ENCODE data around the gene MYCBP2.

Gene MYCBP2

DNA sequence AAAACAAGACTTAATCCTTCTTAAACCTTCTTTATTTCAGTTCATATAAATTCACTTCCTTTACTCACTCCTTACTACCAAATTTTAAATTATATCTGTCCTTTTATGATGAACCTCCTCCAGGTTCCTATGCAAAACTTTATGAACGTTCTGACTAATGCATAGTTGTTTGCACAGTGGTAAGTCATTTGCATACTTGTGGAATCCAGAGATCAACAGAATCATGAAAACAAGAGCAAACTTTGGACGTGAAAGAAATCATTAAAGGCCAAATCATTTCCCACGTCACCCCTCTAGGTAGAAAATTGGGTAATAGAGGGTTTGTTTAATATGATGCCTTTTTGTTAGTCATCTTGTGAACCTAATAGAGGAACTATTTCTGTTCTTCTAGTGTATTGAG is 32.3 kb upstream of the MYCBP2 start:
- Histone ChIP-seq H3K27ac (ENCODE audit: extremely low read depth, low read depth, low read length) (no peak overlapping the region), H3K36me3 (ENCODE audit: control insufficient read depth in 2 of 2, insufficient read depth in 1 of 2, low read length in 2 of 2) (no peaks in the 10 kb centered on the region), H3K4me1 (ENCODE audit: control insufficient read depth, insufficient read depth, low read length) (no peaks in the 10 kb centered on the region), H3K4me3 (ENCODE audit: low read depth, low read length) (no peak overlapping the region), H3K9me3 (ENCODE audit: control insufficient read depth, insufficient read depth, low read depth, low read length) (no peaks in the 10 kb centered on the region)
- TF ChIP-seq ZNF423 (tag by site-specific recombination; IDR thresholded peaks at IDR 0.05) (no peak), ZNF350 (tag by site-specific recombination; IDR thresholded peaks at IDR 0.05) (0 out of 2 replicates have a peak, but pooled peaks have one; percentile 37)
- POLR2A ChIA-PET = no interaction called here
- CTCF ChIA-PET = interaction anchor here (0.6 kb wide), 1 partner anchor 19 kb away, joined by 3 read pairs; no protein-coding TSS in a partner anchor

DNA sequence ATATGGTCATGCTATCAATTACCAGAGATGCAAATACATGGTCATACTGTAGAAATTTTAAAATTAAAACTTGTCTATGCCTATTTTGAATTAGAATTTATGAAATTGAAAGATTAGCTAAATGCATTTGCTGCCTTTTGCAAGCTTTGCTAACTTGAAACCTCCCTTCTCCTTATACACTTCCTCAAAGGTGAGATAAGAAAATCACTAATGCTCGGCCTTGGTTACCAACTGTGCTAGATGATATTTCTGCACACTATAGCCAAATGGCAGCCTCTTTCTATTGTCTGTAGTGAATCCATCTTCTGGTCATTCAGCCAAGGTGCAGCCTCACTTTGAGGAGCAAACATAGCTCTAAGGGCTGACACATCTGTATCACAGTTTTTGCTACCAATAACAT is 31.1 kb upstream of the MYCBP2 start:
- Histone ChIP-seq H3K9me3 (ENCODE audit: control insufficient read depth, insufficient read depth, low read depth, low read length) (no peaks in the 10 kb centered on the region), H3K27ac (ENCODE audit: extremely low read depth, low read depth, low read length) (no peak overlapping the region), H3K4me1 (ENCODE audit: control insufficient read depth, insufficient read depth, low read length) (no peaks in the 10 kb centered on the region), H3K4me3 (ENCODE audit: low read depth, low read length) (no peak overlapping the region), H3K36me3 (ENCODE audit: control insufficient read depth in 2 of 2, insufficient read depth in 1 of 2, low read length in 2 of 2) (no peaks in the 10 kb centered on the region)
- CTCF ChIA-PET = no interaction called here
- TF ChIP-seq ZBTB17 (tag by site-specific recombination; IDR thresholded peaks at IDR 0.05) (no peak), ZEB2 (tag by site-specific recombination; IDR thresholded peaks at IDR 0.05) (no peak), ZNF624 (tag by site-specific recombination; IDR thresholded peaks at IDR 0.05) (no peak), ZNF571 (tag by site-specific recombination; IDR thresholded peaks at IDR 0.05) (no peak), KLF1 (tag by site-specific recombination; IDR thresholded peaks at IDR 0.05) (no peak), PRDM1 (tag by site-specific recombination; IDR thresholded peaks at IDR 0.05) (no peak)
- TF ChIP-seq, protein P1, sequence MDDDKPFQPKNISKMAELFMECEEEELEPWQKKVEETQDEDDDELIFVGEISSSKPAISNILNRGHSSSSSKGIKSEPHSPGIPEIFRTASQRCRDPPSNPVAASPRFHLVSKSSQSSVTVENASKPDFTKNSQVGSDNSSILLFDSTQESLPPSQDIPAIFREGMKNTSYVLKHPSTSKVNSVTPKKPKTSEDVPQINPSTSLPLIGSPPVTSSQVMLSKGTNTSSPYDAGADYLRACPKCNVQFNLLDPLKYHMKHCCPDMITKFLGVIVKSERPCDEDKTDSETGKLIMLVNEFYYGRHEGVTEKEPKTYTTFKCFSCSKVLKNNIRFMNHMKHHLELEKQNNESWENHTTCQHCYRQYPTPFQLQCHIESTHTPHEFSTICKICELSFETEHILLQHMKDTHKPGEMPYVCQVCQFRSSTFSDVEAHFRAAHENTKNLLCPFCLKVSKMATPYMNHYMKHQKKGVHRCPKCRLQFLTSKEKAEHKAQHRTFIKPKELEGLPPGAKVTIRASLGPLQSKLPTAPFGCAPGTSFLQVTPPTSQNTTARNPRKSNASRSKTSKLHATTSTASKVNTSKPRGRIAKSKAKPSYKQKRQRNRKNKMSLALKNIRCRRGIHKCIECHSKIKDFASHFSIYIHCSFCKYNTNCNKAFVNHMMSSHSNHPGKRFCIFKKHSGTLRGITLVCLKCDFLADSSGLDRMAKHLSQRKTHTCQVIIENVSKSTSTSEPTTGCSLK (tag by site-specific recombination; IDR thresholded peaks at IDR 0.05) = no peak
- TF ChIP-seq, protein P2, sequence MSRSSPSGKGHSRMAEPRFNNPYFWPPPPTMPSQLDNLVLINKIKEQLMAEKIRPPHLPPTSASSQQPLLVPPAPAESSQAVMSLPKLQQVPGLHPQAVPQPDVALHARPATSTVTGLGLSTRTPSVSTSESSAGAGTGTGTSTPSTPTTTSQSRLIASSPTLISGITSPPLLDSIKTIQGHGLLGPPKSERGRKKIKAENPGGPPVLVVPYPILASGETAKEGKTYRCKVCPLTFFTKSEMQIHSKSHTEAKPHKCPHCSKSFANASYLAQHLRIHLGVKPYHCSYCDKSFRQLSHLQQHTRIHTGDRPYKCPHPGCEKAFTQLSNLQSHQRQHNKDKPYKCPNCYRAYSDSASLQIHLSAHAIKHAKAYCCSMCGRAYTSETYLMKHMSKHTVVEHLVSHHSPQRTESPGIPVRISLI (tag by site-specific recombination; IDR thresholded peaks at IDR 0.05) = no peak
- POLR2A ChIA-PET = no interaction called here

DNA sequence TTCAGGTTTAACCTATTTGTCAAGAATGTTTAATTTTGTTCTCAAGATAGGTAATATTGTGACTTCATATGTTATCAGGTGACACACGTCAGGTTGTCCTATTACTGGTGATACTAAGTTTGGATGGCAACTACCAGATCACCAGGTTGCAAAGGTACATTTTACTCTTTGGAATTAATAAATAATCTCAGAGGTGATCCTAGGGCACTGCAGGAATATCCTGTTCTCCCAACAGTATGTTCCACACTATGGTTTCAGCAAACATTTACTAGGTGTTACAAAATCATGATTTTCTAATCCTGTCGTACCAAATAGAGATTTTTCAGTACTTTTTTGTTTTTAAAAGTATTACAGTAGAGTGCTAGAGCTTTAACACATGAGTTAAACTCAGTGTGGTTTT is 29.3 kb upstream of the MYCBP2 start:
- TF ChIP-seq ZNF248 (tag by site-specific recombination; IDR thresholded peaks at IDR 0.05) (no peak), ZNF23 (tag by site-specific recombination; IDR thresholded peaks at IDR 0.05; ENCODE audit: borderline replicate concordance) (no peak), ZNF521 (tag by site-specific recombination; IDR thresholded peaks at IDR 0.05) (no peak), KLF10 (tag by site-specific recombination; IDR thresholded peaks at IDR 0.05) (no peak), ZSCAN23 (tag by site-specific recombination; IDR thresholded peaks at IDR 0.05) (no peak), KLF16 (tag by site-specific recombination; IDR thresholded peaks at IDR 0.05) (no peak), ZNF76 (tag by site-specific recombination; IDR thresholded peaks at IDR 0.05; ENCODE audit: borderline replicate concordance, low read depth) (no peak), ZNF132 (tag by site-specific recombination; IDR thresholded peaks at IDR 0.05; ENCODE audit: borderline replicate concordance) (no peak), KLF9 (tag by site-specific recombination; IDR thresholded peaks at IDR 0.05; ENCODE audit: low read depth) (no peak), ZNF558 (tag by site-specific recombination; IDR thresholded peaks at IDR 0.05) (no peak), ZNF114 (tag by site-specific recombination; IDR thresholded peaks at IDR 0.05) (no peak), ZNF140 (tag by site-specific recombination; IDR thresholded peaks at IDR 0.05) (no peak), ZEB2 (tag by site-specific recombination; IDR thresholded peaks at IDR 0.05) (no peak), SALL2 (tag by site-specific recombination; IDR thresholded peaks at IDR 0.05; ENCODE audit: borderline replicate concordance) (no peak)
- TF ChIP-seq, protein P3, sequence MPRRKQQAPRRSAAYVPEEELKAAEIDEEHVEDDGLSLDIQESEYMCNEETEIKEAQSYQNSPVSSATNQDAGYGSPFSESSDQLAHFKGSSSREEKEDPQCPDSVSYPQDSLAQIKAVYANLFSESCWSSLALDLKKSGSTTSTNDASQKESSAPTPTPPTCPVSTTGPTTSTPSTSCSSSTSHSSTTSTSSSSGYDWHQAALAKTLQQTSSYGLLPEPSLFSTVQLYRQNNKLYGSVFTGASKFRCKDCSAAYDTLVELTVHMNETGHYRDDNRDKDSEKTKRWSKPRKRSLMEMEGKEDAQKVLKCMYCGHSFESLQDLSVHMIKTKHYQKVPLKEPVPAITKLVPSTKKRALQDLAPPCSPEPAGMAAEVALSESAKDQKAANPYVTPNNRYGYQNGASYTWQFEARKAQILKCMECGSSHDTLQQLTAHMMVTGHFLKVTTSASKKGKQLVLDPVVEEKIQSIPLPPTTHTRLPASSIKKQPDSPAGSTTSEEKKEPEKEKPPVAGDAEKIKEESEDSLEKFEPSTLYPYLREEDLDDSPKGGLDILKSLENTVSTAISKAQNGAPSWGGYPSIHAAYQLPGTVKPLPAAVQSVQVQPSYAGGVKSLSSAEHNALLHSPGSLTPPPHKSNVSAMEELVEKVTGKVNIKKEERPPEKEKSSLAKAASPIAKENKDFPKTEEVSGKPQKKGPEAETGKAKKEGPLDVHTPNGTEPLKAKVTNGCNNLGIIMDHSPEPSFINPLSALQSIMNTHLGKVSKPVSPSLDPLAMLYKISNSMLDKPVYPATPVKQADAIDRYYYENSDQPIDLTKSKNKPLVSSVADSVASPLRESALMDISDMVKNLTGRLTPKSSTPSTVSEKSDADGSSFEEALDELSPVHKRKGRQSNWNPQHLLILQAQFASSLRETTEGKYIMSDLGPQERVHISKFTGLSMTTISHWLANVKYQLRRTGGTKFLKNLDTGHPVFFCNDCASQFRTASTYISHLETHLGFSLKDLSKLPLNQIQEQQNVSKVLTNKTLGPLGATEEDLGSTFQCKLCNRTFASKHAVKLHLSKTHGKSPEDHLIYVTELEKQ (tag by site-specific recombination; IDR thresholded peaks at IDR 0.05; ENCODE audit: borderline replicate concordance) = no peak
- TF ChIP-seq, protein P4, sequence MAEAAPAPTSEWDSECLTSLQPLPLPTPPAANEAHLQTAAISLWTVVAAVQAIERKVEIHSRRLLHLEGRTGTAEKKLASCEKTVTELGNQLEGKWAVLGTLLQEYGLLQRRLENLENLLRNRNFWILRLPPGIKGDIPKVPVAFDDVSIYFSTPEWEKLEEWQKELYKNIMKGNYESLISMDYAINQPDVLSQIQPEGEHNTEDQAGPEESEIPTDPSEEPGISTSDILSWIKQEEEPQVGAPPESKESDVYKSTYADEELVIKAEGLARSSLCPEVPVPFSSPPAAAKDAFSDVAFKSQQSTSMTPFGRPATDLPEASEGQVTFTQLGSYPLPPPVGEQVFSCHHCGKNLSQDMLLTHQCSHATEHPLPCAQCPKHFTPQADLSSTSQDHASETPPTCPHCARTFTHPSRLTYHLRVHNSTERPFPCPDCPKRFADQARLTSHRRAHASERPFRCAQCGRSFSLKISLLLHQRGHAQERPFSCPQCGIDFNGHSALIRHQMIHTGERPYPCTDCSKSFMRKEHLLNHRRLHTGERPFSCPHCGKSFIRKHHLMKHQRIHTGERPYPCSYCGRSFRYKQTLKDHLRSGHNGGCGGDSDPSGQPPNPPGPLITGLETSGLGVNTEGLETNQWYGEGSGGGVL (tag by site-specific recombination; IDR thresholded peaks at IDR 0.05) = no peak
- H3K27ac ChIP-seq (ENCODE audit: extremely low read depth, low read depth, low read length) = no peak overlapping the region
- ChIA-PET CTCF (interaction anchor here (0.6 kb wide), 1 partner anchor 133 kb away, joined by 4 read pairs; no protein-coding TSS in a partner anchor), POLR2A (no interaction called here)
- H3K4me3 ChIP-seq (ENCODE audit: low read depth, low read length) = no peak overlapping the region
- H3K4me1 ChIP-seq (ENCODE audit: control insufficient read depth, insufficient read depth, low read length) = no peaks in the 10 kb centered on the region
- no peaks in the 10 kb centered on the region for H3K36me3 ChIP-seq (ENCODE audit: control insufficient read depth in 2 of 2, insufficient read depth in 1 of 2, low read length in 2 of 2)
- no peaks in the 10 kb centered on the region for H3K9me3 ChIP-seq (ENCODE audit: control insufficient read depth, insufficient read depth, low read depth, low read length)

Measured in HEK293 (cell line).